HAP-1 (cell line): ENCODE results near the gene TGM6.

ENCODE experiments used
- DNase-seq, 2 experiments: peaks; one replicate each; pipeline ENCODE4 v3.0.0-alpha.2; 2016 to 2020; ENCODE audit warnings: low spot score in 2 of 2
- H3K27me3 ChIP-seq: fragments of 250-450 bp; sonication (Bioruptor Pico); 2 replicates; pipeline ENCODE4 v1.5.1; 2020; ENCODE audit warnings: low read depth, mild to moderate bottlenecking, moderate library complexity
- H3K36me3 ChIP-seq: fragments of 250-450 bp; sonication (Bioruptor Pico); replicated peaks from 2 replicates; pipeline ENCODE4 v1.5.1; 2020; ENCODE audit warnings: mild to moderate bottlenecking
- H3K4me1 ChIP-seq: fragments of 250-450 bp; sonication (Bioruptor Pico); 2 replicates; pipeline ENCODE4 v1.5.1; 2020; ENCODE audit warnings: mild to moderate bottlenecking
- H3K4me3 ChIP-seq: fragments of 250-450 bp; sonication (Bioruptor Pico); 2 replicates; pipeline ENCODE4 v1.5.1; 2020; ENCODE audit warnings: mild to moderate bottlenecking, moderate library complexity
- H3K9me3 ChIP-seq: fragments of 250-450 bp; sonication (Bioruptor Pico); 2 replicates; pipeline ENCODE4 v1.5.1; 2020; ENCODE audit warnings: mild to moderate bottlenecking, moderate library complexity
- in situ Hi-C: fragments of 300-500 bp; cut with MboI; formaldehyde crosslinking; loops from 3 replicates; pipeline ENCODE4 v1.14.3; 2020; ENCODE audit warnings: low sequenced_read_pairs, inconsistent platforms, mixed read lengths

Gene TGM6

GRCh38 chr20:2380601-2381000, at the start of gene TGM6:
TSS of gene TGM6 (plus strand) at chr20:2380901. CDS start at chr20:2380969, 68 bp downstream.
- H3K4me1 ChIP-seq: no peaks in the 10 kb centered on the region; the same call in 1 of the 2 replicates
- H3K4me3 ChIP-seq: no peak within 1 kb of the TSS
- in situ Hi-C loops: no loop called here

GRCh38 chr20:2331106-2331505, 49.6 kb upstream of the TGM6 start:
- H3K36me3 ChIP-seq: no peaks in the 10 kb centered on the region
- no peaks in the 10 kb centered on the region for H3K9me3 ChIP-seq
- no peaks in the 10 kb centered on the region for H3K4me1 ChIP-seq
- no peak for DNase-seq
- H3K27me3 ChIP-seq: no peaks in the 10 kb centered on the region
- no peak overlapping the region for H3K4me3 ChIP-seq
- in situ Hi-C loops: no loop called here

More at GRCh38 chr20:2380601-2381000, at the start of gene TGM6:
- DNase-seq: no peak
- H3K36me3 ChIP-seq: no peaks in the 10 kb centered on the region
- H3K9me3 ChIP-seq: no peaks in the 10 kb centered on the region
- H3K27me3 ChIP-seq: peaks cover 3% of the 10 kb centered on the region; the same call in 1 of the 2 replicates

- H3K4me3 ChIP-seq: no peak overlapping the region
- in situ Hi-C loops: no loop called here
- H3K4me1 ChIP-seq: no peaks in the 10 kb centered on the region
- no peak for DNase-seq
- H3K27me3 ChIP-seq: no peaks in the 10 kb centered on the region
- no peaks in the 10 kb centered on the region for H3K36me3 ChIP-seq
- no peaks in the 10 kb centered on the region for H3K9me3 ChIP-seq
These were observed 48.7 kb upstream of the TGM6 start for GRCh38 chr20:2331901-2332565.

GRCh38 chr20:2332711-2333110, 48.0 kb upstream of the TGM6 start:
- Histone ChIP-seq H3K27me3 (no peaks in the 10 kb centered on the region), H3K9me3 (no peaks in the 10 kb centered on the region), H3K36me3 (no peaks in the 10 kb centered on the region), H3K4me1 (no peaks in the 10 kb centered on the region), H3K4me3 (no peak overlapping the region)
- in situ Hi-C loops: no loop called here
- DNase-seq: no peak

GRCh38 chr20:2333821-2334220, 46.9 kb upstream of the TGM6 start:
- H3K36me3 ChIP-seq: no peaks in the 10 kb centered on the region
- in situ Hi-C loops: no loop called here
- no peak overlapping the region for H3K4me3 ChIP-seq
- DNase-seq: no peak
- H3K27me3 ChIP-seq: 0 out of 2 replicates have a peak, but pooled peaks cover 6% of the 10 kb centered on the region
- H3K9me3 ChIP-seq: no peaks in the 10 kb centered on the region
- H3K4me1 ChIP-seq: no peaks in the 10 kb centered on the region

- in situ Hi-C loops: no loop called here
- 0 out of 2 replicates have a peak, but pooled peaks cover 6% of the 10 kb centered on the region for H3K27me3 ChIP-seq
- no peaks in the 10 kb centered on the region for H3K4me1 ChIP-seq
- no peak overlapping the region for H3K4me3 ChIP-seq
- no peaks in the 10 kb centered on the region for H3K36me3 ChIP-seq
- no peak for DNase-seq
- H3K9me3 ChIP-seq: no peaks in the 10 kb centered on the region
These were observed 45.4 kb upstream of the TGM6 start for GRCh38 chr20:2335096-2335870.

- Histone ChIP-seq H3K36me3 (no peaks in the 10 kb centered on the region), H3K4me3 (no peak overlapping the region)
- in situ Hi-C loops: no loop called here
These were observed 44.2 kb upstream of the TGM6 start for GRCh38 chr20:2336471-2336870.

GRCh38 chr20:2337142-2337541, 43.6 kb upstream of the TGM6 start:
- Histone ChIP-seq H3K4me3 (no peak overlapping the region), H3K4me1 (no peaks in the 10 kb centered on the region), H3K36me3 (no peaks in the 10 kb centered on the region), H3K9me3 (no peaks in the 10 kb centered on the region), H3K27me3 (0 out of 2 replicates have a peak, but pooled peaks cover 6% of the 10 kb centered on the region)
- no peak for DNase-seq
- in situ Hi-C loops: no loop called here

More at GRCh38 chr20:2336471-2336870, 44.2 kb upstream of the TGM6 start:
- no peaks in the 10 kb centered on the region for H3K9me3 ChIP-seq
- DNase-seq: no peak
- 0 out of 2 replicates have a peak, but pooled peaks cover 6% of the 10 kb centered on the region for H3K27me3 ChIP-seq
- no peaks in the 10 kb centered on the region for H3K4me1 ChIP-seq

GRCh38 chr20:2338411-2339066, 42.2 kb upstream of the TGM6 start:
- no peak for DNase-seq
- Histone ChIP-seq H3K4me3 (no peak overlapping the region), H3K9me3 (no peaks in the 10 kb centered on the region), H3K27me3 (0 out of 2 replicates have a peak, but pooled peaks cover 6% of the 10 kb centered on the region), H3K4me1 (no peaks in the 10 kb centered on the region), H3K36me3 (no peaks in the 10 kb centered on the region)
- in situ Hi-C loops: no loop called here

GRCh38 chr20:2340136-2340535, 40.6 kb upstream of the TGM6 start:
- Histone ChIP-seq H3K4me3 (no peak overlapping the region), H3K9me3 (no peaks in the 10 kb centered on the region; the same call in 1 of the 2 replicates), H3K36me3 (no peaks in the 10 kb centered on the region), H3K27me3 (0 out of 2 replicates have a peak, but pooled peaks cover 6% of the 10 kb centered on the region), H3K4me1 (no peaks in the 10 kb centered on the region)
- no peak for DNase-seq
- in situ Hi-C loops: no loop called here

GRCh38 chr20:2340823-2341222, 39.9 kb upstream of the TGM6 start:
- Histone ChIP-seq H3K9me3 (no peaks in the 10 kb centered on the region; the same call in 1 of the 2 replicates), H3K4me3 (no peak overlapping the region), H3K36me3 (no peaks in the 10 kb centered on the region), H3K27me3 (0 out of 2 replicates have a peak, but pooled peaks cover 6% of the 10 kb centered on the region), H3K4me1 (no peaks in the 10 kb centered on the region)
- in situ Hi-C loops: no loop called here
- no peak for DNase-seq

- Histone ChIP-seq H3K9me3 (no peaks in the 10 kb centered on the region; the same call in 1 of the 2 replicates), H3K4me3 (no peak overlapping the region), H3K27me3 (0 out of 2 replicates have a peak, but pooled peaks cover 6% of the 10 kb centered on the region), H3K36me3 (no peaks in the 10 kb centered on the region), H3K4me1 (no peaks in the 10 kb centered on the region)
- no peak for DNase-seq
- in situ Hi-C loops: no loop called here
These were observed 39.4 kb upstream of the TGM6 start for GRCh38 chr20:2341336-2341735.

- H3K9me3 ChIP-seq: no peaks in the 10 kb centered on the region; the same call in 1 of the 2 replicates
- in situ Hi-C loops: no loop called here
- no peaks in the 10 kb centered on the region for H3K4me1 ChIP-seq
- no peak overlapping the region for H3K4me3 ChIP-seq
- H3K36me3 ChIP-seq: no peaks in the 10 kb centered on the region
- H3K27me3 ChIP-seq: 0 out of 2 replicates have a peak, but pooled peaks cover 6% of the 10 kb centered on the region
- no peak for DNase-seq
These were observed 38.5 kb upstream of the TGM6 start for GRCh38 chr20:2342243-2342642.
